Transverse colon (tissue), 4 donors: Measurements from ENCODE around the gene HBE1. TPM values are rescaled to one million over a fixed set of nuclear protein-coding genes. Genes with fewer than 3 reads are reported as not detected.

ENCODE experiments used
- DNase-seq: peaks from one replicate; pipeline ENCODE4 v3.0.0-alpha.2; 2019
- H3K27ac ChIP-seq, 4 donors: fragments of 200-600 bp; sonication (generic); 2 replicates each; pipeline ENCODE4 v1.5.1; 2016 to 2018; ENCODE audit warnings: inconsistent platforms in 4 of 4
- H3K27me3 ChIP-seq: fragments of 200-600 bp; sonication (generic); 2 replicates; pipeline ENCODE4 v1.5.1; 2017; ENCODE audit warnings: inconsistent platforms
- H3K36me3 ChIP-seq, 4 donors: fragments of 200-600 bp; sonication (generic); 2 replicates each; pipeline ENCODE4 v1.5.1; 2017 to 2019; ENCODE audit warnings: inconsistent platforms in 4 of 4
- H3K4me1 ChIP-seq, 4 donors: fragments of 200-600 bp; sonication (generic); 2 replicates each; pipeline ENCODE4 v1.5.1; 2017 to 2020; ENCODE audit warnings: inconsistent platforms in 4 of 4
- H3K4me3 ChIP-seq, 4 donors: fragments of 200-600 bp; sonication (generic); 1 replicate in 1 of 4; 2 replicates in 3 of 4; pipeline versions ENCODE4 v1.5.1 to v1.6.1; 2017 to 2019; ENCODE audit warnings: inconsistent platforms in 4 of 4
- H3K9me3 ChIP-seq, 2 donors: fragments of 200-600 bp; sonication (generic); 2 replicates each; pipeline ENCODE4 v1.5.1; 2017 to 2019; ENCODE audit warnings: inconsistent platforms in 2 of 2
- CTCF ChIP-seq, 5 experiments: fragments of 200-600 bp in 3 of 5; fragments of 450-650 bp in 2 of 5; sonication (generic) in 3 of 5; IDR thresholded peaks; 1 replicate in 2 of 5; 2 replicates in 3 of 5; pipeline ENCODE4 v1.5.1; 2016 to 2017; ENCODE audit warnings: antibody characterized with exemption in 5 of 5, inconsistent platforms in 3 of 5, mild to moderate bottlenecking in 2 of 5, moderate library complexity in 1 of 5
- EP300 ChIP-seq: sonication (generic); formaldehyde crosslinking; IDR thresholded peaks from one replicate; pipeline ENCODE4 v1.6.1; 2017; ENCODE audit warnings: antibody characterized with exemption, low read depth
- POLR2A ChIP-seq: fragments of 450-650 bp; IDR thresholded peaks from one replicate; pipeline ENCODE4 v1.6.1; 2016; ENCODE audit warnings: antibody characterized with exemption, mild to moderate bottlenecking, moderate library complexity
- POLR2AphosphoS5 ChIP-seq, 3 donors: sonication (generic); formaldehyde crosslinking; IDR thresholded peaks; one replicate each; pipeline ENCODE4 v1.6.1; 2016; ENCODE audit warnings: antibody characterized with exemption in 3 of 3
- WGBS, 2 donors: methylation state at CpG; one replicate each; pipeline ENCODE4 v1.1.5; 2018; ENCODE audit warnings: low coverage in 1 of 2; 5-methylcytosine and 5-hydroxymethylcytosine counted together
- in situ Hi-C, 4 donors: fragments of 200-750 bp; cut with MboI; loops; one replicate each; pipeline versions ENCODE4 v1.15.0 to v1.15.1; 2017; ENCODE audit warnings: low sequenced_read_pairs in 3 of 4, low pct_ligation_motif_present in 1 of 4, low pct_unique_long_range_greater_than_20kb in 1 of 4
- intact Hi-C: fragments of 100-400 bp; cut with DNase I; formaldehyde crosslinking; loops from one replicate; pipeline ENCODE4 v1.15.1; 2023; ENCODE audit warnings: low total_unique reads
- total RNA-seq, 4 donors: library from RNA; depleted of rRNA; stranded (reverse); fragments of >200 nt; gene quantifications; one replicate each; pipeline ENCODE4 v1.1.0, GENCODE V29; 2016

HBE1 gene
- total RNA-seq, 4 donors from 2014 or later, result not detected

- in situ Hi-C loops, result no loop called here
- TF ChIP-seq POLR2AphosphoS5 (IDR thresholded peaks at IDR 0.05), result no peak
- TF ChIP-seq CTCF (IDR thresholded peaks at IDR 0.05), result no peak
- TF ChIP-seq POLR2A, result no peak
- TF ChIP-seq EP300, result no peak
- no peaks in the 10 kb centered on the region for H3K36me3 ChIP-seq
- no peak for DNase-seq
- H3K27ac ChIP-seq, result no peak overlapping the region
- 75 to 100% methylated on average over 1 to 2 of the region's 2 CpGs for WGBS, 2 donors
- no peak overlapping the region for H3K4me3 ChIP-seq
- intact Hi-C loops, result no loop called here
- H3K4me1 ChIP-seq, result peaks cover 0 to 4% (median 0%) of the 10 kb centered on the region in 4 donors
- H3K27me3 ChIP-seq, result no peaks in the 10 kb centered on the region
- no peaks in the 10 kb centered on the region for H3K9me3 ChIP-seq
Measured at GRCh38 chr11:5284637-5285036, 14.9 kb upstream of the HBE1 start.

DNA sequence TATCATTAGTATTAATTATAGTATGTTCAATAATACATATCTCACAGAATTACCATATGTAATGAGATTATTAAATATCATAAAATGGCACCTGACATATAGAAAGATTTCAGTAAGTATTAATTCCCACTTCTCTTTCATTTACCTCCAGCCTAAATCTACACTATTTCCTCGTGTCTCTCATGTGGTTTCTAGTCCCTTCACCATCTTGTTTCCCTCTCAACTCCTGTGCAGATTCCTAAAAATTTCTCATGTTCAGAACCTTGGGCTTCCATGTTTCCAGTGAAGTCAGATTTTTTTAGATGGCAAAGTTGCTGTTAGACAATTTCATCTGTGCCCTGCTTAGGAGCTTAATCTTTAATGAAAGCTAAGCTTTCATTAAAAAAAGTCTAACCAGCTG is 14.1 kb upstream of the HBE1 start:
- Histone ChIP-seq H3K4me1 (peaks cover 0 to 4% (median 0%) of the 10 kb centered on the region in 4 donors), H3K9me3 (no peaks in the 10 kb centered on the region), H3K4me3 (no peak overlapping the region), H3K27ac (no peak overlapping the region), H3K36me3 (no peaks in the 10 kb centered on the region), H3K27me3 (no peaks in the 10 kb centered on the region)
- in situ Hi-C loops, result no loop called here
- TF ChIP-seq EP300, result no peak
- no peak for TF ChIP-seq POLR2A
- no peak for TF ChIP-seq POLR2AphosphoS5 (IDR thresholded peaks at IDR 0.05)
- TF ChIP-seq CTCF (IDR thresholded peaks at IDR 0.05), result no peak
- DNase-seq, result no peak
- 29 to 57% methylated on average over 1 of the region's 1 CpG for WGBS, 2 donors
- intact Hi-C loops, result no loop called here

- no peaks in the 10 kb centered on the region for H3K9me3 ChIP-seq
- no peak overlapping the region for H3K4me3 ChIP-seq
- H3K27me3 ChIP-seq, result no peaks in the 10 kb centered on the region
- TF ChIP-seq POLR2A, result no peak
- TF ChIP-seq POLR2AphosphoS5 (IDR thresholded peaks at IDR 0.05), result no peak
- no peak for TF ChIP-seq EP300
- TF ChIP-seq CTCF (IDR thresholded peaks at IDR 0.05), result no peak
- H3K36me3 ChIP-seq, result no peaks in the 10 kb centered on the region
- peaks cover 0 to 4% (median 0%) of the 10 kb centered on the region in 4 donors for H3K4me1 ChIP-seq
- no peak for DNase-seq
- intact Hi-C loops (no loop called here), in situ Hi-C loops (no loop called here)
- no peak overlapping the region for H3K27ac ChIP-seq
- WGBS, 2 donors, result 75 to 77% methylated on average over 2 to 3 of the region's 3 CpGs
Measured at GRCh38 chr11:5283086-5283485, 13.3 kb upstream of the HBE1 start.

GRCh38 chr11:5282628-5283027 is 12.9 kb upstream of the HBE1 start:
- intact Hi-C loops (no loop called here), in situ Hi-C loops (no loop called here)
- Histone ChIP-seq H3K4me3 (no peak overlapping the region), H3K4me1 (peaks cover 0 to 4% (median 0%) of the 10 kb centered on the region in 4 donors), H3K27ac (no peak overlapping the region), H3K9me3 (no peaks in the 10 kb centered on the region), H3K27me3 (no peaks in the 10 kb centered on the region), H3K36me3 (no peaks in the 10 kb centered on the region)
- DNase-seq, result no peak
- TF ChIP-seq EP300 (no peak), CTCF (IDR thresholded peaks at IDR 0.05) (no peak), POLR2AphosphoS5 (IDR thresholded peaks at IDR 0.05) (no peak), POLR2A (no peak)
- 67 to 76% methylated on average over 1 to 2 of the region's 2 CpGs for WGBS, 2 donors
